KG1 (cell line): ENCODE data around the gene NFATC2IP.
A peak's percentile ranks its signal among the peaks of the same experiment; 100 is the strongest.
"Not testable (repeated sequence)": the region's sequence is repeated elsewhere in the genome, so short reads cannot be mapped to it uniquely, and the experiment has no call there.

Source experiments
- DNase-seq: peaks from one replicate; lab custom pipeline; 2025; lab: John Stamatoyannopoulos, UW

NFATC2IP gene

DNA sequence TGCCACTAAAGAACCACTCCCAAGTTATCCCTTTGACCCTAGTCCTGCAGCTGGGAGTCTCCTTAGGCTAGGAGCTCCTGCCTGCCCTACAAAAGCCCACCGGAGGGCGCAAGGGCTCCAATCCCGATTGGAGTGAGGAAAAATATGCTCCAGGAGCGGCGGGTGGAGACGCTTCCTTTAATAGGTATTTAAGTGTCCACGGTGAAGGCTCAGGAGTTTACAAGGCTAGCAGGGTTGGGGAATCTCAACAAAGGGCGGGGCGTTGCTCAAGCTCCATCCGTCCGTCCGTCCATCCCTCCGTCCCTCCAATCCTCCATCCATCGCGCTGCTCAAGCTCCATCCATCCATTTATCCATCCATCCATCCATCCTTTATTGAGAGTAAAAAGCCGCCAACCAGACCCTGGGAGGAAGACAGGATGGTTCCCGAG is 23.3 kb downstream of the NFATC2IP start:
- no peak for DNase-seq

DNA sequence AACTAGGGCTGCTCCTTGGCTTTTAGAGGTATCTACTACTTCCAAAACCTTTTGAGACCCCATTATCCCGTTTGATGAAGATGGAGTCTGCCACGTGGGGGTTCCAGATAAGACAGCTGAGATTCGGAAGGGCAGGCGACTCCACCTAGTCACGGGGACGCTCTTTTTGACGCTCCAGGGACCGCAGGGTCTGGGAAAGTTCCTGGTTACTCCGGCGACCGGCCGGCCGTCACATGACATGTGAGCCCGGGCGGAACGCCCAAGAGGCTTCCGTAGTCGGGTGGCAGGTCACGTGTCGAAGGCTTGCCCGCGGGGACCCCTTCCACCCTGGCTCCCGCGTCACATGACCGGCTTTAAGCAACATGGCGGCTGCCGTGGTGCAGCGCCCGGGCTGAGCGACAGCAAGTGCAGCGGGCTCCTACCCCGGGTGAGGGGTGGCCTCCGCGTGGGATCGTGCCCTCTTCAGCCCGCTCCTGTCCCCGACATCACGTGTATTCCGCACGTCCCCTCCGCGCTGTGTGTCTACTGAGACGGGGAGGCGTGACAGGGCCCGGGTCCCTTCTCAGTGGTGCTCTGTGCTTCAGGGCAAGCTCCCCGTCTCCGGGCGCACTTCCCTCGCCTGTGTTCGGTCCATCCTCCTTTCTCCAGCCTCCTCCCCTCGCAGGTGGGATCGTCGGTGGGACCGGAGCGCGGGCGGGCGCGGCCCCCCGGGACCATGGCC is 23.9 kb downstream of the NFATC2IP start, which contains the start of gene SPNS1:
Gene SPNS1 (plus strand): TSS at position 342 of the 721 bp plus-strand sequence. CDS start 374 bp downstream, at position 716.
- peak; percentile 76 for DNase-seq

DNA sequence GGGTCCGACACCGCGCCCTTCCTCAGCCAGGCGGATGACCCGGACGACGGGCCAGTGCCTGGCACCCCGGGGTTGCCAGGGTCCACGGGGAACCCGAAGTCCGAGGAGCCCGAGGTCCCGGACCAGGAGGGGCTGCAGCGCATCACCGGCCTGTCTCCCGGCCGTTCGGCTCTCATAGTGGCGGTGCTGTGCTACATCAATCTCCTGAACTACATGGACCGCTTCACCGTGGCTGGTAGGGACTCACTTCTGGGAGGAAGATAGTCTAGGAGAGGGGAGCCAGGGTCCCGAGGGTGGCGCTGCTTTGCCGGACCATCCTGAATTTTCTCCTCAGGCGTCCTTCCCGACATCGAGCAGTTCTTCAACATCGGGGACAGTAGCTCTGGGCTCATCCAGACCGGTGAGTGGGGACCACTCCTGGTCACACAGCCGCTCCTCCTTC is 24.4 kb downstream of the NFATC2IP start:
- DNase-seq, result no peak

DNA sequence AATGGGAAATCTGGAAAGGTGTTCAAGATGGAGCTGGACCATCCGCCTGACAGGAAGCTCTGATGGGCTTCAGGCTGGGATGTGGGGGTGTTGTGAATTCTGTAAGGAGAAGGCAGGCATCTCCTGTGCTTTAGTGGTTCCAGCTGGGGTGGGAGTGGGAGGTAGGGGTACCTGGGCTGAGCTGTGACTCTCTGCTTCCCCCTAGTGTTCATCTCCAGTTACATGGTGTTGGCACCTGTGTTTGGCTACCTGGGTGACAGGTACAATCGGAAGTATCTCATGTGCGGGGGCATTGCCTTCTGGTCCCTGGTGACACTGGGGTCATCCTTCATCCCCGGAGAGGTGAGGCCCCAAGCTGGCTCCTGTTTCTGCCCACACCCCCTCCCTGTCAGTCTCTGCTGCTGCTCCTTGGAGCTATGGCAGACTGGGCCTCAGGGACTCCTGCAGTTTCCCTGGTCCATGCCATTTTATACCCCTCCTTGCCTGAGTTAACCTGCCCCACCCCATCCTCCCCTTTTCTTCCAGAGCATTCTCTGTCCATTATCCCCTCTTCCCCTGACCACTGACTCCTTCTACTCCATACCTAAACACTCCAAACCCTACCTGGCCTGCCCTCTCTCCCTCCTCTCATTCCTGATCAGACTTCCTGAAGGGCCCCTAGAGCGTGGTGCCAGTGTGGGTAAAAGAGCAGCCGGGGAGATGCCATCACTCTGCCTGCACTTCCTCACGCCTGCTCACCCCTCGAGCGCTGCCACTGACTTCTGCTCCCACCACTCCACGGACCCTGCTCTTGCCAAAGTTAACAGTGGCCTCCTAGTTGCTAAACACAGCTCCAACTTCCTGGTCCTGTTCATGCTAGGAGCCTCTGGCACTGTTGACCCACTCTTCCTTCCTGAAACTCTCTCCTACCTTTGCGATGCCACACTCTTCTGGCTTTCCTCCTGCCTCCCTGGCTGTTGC is 27.2 kb downstream of the NFATC2IP start:
- no peak for DNase-seq

DNA sequence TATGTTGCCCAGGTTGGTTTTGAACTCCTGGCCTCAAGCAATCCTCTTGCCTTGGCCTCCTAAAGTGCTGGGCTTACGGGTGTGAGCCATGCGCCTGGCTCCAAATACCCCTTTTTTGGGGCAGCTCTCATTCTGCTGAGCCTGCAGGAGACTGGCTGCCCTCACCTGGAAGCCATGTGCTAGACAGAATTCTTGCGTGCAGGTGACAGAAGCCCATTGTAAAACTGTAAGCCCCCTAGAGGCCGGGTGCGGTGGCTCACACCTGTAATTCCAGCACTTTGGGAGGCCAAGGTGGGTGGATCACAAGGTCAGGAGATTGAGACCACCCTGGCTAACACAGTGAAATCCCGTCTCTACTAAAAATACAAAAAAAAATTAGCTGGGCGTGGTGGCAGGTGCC is 29.6 kb downstream of the NFATC2IP start:
- not testable (repeated sequence) for DNase-seq

DNA sequence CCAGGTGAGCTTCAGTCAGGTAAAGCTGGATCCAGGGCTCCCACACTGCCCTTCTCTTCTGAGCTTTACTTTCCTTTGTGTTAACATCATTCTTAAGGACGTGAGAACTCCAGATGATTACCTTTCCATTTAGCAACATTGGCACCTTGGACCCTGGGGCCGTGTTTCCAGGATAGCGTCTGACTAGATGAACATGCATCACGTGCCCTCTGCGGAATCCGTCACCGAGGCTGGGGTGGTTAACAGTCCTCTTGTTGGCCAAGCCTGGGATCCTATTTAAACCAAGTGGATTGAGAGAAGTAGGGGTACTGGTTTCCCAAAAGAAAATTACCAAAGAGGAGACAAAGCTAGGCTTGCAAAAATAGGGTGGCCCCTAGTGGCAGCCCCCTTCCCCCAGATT is 30.2 kb downstream of the NFATC2IP start:
- DNase-seq, result no peak

DNA sequence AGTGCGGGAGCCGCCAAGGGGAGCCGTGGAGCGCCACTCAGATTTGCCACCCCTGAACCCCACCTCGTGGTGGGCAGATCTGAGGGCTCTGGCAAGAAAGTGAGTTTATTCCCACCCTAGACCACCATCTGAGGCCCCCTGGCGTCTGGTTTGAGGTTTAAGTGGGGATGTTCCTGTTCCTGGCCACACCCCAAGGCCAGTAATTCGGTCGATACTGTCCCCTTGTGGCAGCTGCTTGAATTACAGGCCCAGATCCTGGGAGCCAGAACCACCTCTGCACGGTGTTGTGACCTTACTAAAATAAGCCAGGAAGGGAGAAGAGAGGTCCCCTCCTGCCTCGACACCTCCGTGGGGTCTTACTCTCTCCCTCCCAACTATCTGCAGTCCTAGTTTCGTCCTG is 30.8 kb downstream of the NFATC2IP start:
- no peak for DNase-seq

DNA sequence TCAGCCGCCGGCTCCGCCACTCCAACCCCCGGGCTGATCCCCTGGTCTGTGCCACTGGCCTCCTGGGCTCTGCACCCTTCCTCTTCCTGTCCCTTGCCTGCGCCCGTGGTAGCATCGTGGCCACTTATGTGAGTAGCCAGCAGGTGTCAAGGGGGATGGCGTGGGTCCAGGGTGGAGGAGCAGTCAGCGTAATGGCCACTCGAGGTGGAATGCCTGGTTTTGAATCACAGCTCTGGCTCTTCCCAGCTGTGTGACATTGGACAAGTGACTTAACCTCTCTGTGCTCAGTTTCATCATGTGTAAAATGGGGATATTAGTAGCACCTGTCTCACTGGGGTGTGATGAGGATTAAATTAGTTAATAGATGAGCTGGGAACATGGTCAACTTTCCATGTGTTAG is 31.7 kb downstream of the NFATC2IP start:
- no peak for DNase-seq

DNA sequence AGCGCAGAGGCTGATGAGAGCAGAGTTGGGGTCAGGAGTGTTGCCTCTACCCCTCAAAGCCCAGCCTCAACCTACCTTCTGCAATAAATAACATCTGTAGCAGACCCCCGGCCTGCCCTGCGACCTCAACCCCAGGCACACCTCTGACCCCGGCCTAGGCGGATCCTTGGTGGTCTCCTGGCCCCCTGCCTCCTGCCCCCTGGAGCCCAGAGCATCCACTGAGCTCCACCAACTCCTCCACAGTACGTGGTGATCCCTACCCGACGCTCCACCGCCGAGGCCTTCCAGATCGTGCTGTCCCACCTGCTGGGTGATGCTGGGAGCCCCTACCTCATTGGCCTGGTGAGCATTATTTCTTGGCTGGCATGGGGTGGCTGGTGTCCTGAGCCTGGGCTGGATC is 32.2 kb downstream of the NFATC2IP start:
- DNase-seq, result no peak

DNA sequence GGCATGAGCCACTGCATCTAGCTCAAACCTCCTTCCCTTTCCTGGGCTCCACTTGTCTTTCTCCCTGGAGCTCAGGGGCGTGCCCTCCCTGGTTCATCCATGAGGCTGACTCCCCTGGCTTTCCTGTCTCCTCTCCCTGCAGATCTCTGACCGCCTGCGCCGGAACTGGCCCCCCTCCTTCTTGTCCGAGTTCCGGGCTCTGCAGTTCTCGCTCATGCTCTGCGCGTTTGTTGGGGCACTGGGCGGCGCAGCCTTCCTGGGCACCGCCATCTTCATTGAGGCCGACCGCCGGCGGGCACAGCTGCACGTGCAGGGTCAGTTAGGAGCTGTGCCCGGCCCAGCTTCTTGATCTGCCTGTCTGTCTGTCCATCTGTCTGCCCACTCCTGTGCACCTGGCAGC is 32.9 kb downstream of the NFATC2IP start:
- no peak for DNase-seq

DNA sequence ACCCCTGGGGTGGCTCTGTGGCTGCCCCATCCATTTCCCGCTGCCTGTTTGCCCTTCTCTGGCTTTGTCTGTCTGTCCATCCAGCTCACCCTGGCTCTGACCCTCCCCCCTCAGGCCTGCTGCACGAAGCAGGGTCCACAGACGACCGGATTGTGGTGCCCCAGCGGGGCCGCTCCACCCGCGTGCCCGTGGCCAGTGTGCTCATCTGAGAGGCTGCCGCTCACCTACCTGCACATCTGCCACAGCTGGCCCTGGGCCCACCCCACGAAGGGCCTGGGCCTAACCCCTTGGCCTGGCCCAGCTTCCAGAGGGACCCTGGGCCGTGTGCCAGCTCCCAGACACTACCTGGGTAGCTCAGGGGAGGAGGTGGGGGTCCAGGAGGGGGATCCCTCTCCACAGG is 33.4 kb downstream of the NFATC2IP start:
- no peak for DNase-seq

DNA sequence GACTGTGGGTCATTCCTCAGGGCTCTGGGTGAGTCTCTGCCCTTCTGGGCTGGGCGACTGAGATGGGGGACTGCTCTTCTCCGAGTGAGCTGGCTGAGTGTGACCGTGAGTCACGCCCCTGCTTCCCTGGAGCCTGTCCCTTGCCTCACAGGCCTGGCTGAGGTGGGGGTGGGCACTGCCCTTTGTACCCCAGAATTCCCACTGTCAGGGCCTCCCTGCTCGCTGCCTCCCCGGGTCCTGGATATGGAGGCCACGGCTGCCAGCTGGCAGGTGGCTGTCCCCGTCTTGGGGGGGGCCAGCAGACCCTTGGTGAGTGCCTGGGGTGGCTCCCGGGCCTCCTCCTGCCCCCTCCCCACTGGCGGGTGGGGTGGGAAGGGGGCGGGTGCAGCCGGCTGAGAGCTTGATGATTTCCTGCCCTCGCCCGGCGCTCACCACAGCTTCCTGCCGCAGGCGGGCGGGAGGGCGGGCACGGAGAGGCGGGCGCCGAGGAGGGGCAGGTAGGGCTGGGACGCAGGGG is 33.9 kb downstream of the NFATC2IP start, which contains the start of gene LAT:
Gene LAT (plus strand): TSS at position 434 of the 517 bp plus-strand sequence. CDS start 366 bp downstream, outside the sequence.
- DNase-seq, result no peak

DNA sequence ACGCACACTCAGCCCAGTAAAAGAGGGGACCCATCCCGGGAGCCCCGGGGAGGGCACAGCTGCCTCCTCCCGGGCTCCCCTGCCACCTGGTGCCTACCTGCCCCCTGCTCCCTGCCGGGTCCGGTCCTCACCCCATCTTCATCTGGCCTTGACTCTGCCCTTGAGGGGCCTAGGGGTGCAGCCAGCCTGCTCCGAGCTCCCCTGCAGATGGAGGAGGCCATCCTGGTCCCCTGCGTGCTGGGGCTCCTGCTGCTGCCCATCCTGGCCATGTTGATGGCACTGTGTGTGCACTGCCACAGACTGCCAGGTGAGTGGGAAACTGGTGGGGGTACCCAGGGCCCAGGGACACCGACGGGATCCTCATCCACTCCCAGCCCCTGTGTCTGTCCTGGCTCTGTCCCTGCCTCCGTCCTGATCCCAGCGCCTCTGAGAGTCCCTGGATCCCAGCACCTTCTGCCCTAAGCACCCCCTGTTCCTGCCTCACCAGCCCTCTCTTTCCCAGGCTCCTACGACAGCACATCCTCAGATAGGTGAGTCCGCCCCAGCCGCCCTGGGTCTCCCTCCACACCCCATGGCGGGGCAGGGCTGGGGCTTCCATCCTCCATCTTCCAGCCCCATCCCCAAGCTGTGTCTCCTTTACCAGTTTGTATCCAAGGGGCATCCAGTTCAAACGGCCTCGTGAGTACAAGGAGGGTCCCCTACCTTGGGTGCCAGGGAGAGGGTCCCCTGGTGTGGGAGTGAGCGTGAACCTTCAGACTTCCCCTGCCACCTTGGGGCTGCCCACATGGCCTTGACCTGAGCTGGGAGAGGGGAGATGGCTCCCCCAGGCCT is 34.7 kb downstream of the NFATC2IP start:
- no peak for DNase-seq

DNA sequence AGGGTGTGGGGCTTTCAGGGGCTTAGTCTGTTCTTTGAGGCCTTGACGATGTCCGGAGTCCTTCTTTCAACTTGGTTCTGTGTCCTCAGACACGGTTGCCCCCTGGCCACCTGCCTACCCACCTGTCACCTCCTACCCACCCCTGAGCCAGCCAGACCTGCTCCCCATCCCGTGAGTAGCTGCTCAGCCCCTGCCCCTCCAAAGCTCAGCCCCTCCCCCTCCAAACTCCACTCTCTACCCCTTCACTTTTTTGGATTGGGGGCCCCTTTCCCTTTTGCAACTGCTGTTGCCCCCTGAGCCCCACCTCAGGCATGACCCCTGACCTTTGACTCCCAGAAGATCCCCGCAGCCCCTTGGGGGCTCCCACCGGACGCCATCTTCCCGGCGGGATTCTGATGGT is 35.3 kb downstream of the NFATC2IP start:
- no peak for DNase-seq

DNA sequence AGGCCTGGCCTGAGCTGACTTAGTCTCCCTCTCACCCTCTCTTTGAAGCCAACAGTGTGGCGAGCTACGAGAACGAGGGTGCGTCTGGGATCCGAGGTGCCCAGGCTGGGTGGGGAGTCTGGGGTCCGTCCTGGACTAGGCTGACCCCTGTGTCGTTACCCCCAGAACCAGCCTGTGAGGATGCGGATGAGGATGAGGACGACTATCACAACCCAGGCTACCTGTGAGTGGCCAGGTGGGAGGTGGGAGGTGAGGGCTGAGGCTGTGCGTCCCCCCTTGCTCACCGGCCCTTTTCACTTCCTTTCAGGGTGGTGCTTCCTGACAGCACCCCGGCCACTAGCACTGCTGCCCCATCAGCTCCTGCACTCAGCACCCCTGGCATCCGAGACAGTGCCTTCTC is 35.8 kb downstream of the NFATC2IP start:
- DNase-seq, result no peak

DNA sequence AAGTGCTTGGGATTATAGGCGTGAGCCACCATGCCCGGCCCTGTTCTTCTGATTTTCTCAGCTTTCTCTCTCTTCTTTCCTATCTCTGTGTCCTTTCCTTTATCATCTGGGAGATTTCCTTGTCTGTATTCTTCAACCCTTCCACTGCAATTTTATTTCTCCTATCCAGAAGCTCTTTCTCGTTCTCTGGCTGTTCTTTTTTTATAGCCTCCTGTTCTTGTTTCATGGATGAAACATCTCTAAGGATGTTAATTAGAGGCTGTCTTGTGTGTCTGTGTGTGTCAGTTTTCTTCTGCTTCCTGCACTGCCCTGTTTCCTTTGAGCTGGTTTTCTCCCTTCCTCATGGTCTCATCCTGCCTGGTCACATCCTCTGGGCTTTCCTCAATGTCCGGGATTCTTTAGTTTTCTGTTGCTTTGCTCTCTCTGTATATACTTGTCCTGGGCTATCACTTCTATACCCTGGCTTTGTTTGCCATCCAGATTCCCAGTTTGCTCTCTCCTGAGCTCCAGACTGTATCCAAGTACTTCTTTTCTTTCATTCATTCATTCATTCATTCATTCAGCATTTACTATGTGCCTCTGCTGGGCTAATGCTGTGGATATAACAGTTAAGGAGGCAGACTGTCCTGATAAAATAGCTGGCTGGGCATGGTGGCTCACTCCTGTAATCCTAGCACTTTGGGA is 36.6 kb downstream of the NFATC2IP start:
- DNase-seq, result no peak

DNA sequence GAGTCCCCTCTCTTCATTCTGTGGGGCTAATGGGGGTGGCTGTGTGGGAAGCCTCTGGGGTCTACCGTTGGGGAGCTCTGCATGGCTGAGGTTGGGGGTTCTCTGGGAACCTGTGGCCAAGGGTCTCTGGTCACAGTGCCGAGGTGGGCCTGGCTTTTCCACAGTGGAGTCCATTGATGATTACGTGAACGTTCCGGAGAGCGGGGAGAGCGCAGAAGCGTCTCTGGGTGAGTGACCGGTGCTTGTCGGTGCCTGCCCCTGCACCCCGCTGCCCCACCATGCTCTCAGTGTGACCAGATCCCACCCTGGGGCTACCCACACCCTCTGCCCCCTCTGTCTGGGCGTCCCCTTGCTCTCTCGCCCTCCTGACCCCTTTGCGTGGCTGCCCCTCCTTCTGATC is 38.6 kb downstream of the NFATC2IP start:
- no peak for DNase-seq

DNA sequence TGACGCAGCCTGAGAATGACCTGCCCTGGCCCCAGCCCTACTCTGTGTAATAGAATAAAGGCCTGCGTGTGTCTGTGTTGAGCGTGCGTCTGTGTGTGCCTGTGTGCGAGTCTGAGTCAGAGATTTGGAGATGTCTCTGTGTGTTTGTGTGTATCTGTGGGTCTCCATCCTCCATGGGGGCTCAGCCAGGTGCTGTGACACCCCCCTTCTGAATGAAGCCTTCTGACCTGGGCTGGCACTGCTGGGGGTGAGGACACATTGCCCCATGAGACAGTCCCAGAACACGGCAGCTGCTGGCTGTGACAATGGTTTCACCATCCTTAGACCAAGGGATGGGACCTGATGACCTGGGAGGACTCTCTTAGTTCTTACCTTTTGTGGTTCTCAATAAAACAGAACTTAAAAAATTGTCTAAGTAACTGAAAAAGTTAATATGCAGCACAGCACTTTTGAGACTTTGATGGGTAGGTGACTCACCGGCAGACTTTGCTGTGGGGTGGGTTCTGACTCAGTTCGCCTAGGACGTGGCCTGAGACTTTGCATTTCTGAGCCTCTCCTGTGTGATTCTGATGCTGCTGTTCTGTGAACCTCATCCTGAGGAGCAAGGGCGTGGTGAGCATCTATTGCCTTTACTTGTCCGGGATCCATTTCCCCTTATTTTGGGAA is 39.8 kb downstream of the NFATC2IP start:
- DNase-seq, result no peak

DNA sequence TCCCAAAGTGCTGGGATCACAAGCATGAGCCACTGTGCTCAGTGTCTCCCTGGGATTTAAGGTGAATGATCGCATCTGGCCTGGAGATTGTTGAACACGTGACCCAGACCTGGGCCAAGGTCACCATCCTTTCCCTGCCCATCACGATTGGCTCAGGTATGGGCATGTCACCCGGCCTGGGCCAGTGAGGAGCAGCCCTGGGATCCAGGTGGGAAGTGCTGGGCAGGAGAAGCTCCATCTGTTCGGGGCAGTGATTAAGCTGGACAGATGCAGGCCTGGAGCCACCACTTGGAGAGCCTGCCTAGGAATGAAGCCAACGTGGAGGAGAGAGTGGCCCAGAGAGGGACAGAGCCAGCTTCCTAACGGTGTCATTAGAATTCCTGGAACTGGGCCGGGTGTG is 41.0 kb downstream of the NFATC2IP start:
- no peak for DNase-seq

DNA sequence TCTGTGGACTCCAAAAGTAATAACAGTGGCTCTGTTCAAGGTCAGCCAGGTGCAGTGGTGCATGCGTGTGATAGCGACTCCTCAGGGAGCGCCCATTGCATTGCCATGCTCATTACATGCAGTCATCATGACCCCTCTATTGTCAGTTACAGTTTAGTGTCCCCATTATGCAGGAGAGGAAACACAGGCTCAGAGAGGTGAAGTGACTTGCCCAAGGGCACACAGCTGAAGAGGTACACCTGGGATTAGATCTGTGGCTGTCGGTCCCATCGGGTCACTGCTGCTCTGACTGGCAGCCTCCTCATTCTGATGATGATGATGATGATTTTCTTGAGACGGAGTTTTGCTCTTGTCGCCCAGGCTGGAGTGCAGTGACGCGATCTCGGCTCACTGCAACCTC is 41.8 kb downstream of the NFATC2IP start:
- DNase-seq, result no peak

DNA sequence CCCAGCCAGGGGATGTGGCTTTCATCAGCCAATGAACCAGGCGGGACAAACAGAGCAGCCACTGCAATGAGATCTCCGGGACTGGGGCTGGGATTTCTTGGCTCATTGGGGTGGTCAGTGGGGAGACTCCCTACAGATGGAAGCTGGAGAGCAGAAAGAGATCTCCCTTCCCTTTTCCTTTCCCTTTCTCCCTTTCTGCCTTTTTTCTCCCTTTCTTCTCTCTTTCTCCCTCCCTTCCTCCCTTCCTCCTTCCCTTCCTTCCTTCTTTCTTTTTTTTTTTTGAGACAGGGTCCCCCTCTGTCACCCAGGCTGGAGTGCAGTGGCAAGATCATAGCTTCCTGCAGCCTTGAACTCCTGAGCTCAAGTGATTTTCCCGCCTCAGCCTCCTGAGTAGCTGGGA is 48.1 kb downstream of the NFATC2IP start:
- no peak for DNase-seq
